Stimulated activated CD8-positive, alpha-beta memory T cell treated with anti-CD3 and anti-CD28 coated beads, Interleukin-7, amount 100 ng/mL, for 48 hours (primary cell): ENCODE data around the gene SPARCL1.

Experiments used
- DNase-seq, 2 donors: peaks; one replicate each; pipeline ENCODE4 v3.0.0-alpha.2; 2020; ENCODE audit warnings: low read depth in 1 of 2; ENCODE audit errors: extremely low read depth in 1 of 2

SPARCL1 gene

DNA sequence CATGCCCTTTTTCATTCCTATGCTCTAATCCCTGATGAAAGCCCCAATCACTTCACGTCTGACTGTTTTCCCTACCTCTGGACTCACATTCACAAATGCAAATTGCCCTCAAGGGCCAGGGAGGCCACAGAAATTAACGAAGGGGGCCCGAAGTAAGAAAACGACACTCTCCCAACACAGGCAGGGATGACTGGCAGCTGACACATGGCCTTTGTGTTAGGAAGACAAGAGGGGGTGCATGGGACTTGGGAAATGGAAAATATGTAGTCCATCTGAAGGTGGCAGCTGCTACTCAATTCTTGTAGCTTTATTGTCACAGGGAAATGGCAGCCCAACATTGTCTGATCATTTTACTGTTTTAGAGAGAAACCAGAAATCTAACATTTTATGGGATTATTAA lies 12.3 kb upstream of the SPARCL1 start:
- DNase-seq: no peak

DNA sequence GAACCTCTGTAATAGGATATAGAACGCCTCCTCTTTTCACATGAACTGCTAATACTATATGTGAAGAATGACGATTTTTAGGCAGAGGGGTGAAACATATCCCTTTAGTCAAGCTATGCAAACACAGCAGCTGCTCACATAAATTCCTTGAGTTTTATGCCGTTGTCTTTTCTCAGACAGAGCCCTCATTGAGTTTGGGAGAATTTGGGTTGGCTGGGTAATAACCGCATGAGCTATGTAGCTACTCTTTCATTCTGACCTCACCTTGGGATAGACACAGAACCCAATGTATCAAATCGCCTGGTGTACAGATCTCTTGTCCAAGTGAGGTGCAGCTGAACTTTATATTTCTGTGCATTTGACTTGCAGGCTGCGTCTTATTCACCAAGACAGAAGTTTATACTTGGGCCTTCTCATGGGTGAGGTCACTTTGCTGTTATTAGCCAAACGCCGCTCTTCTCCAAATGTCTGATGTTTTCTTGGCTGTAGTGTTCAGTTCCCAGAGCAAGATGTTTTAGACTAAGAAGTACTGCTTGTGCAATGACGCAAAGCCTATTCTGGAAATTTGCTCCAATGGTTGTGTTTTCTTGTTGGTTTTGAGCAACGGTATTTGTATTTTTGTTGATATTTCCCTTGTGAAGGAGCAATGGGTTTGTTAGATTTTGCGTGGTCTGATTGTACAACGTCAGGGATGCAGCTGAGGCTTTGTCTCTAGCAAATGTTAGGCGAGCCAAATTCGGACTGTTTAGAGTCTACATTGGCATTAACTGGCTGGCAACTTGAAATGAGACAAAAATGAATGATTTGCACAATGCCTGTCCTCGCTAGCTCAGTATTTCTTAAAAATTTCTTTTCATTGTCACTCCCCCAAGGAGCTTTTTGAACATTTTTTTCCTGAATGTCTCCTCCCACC lies 11.2 kb upstream of the SPARCL1 start:
- no peak for DNase-seq

GRCh38 chr4:87532907-87533306 lies 3.7 kb upstream of the SPARCL1 start:
- DNase-seq: no peak

DNA sequence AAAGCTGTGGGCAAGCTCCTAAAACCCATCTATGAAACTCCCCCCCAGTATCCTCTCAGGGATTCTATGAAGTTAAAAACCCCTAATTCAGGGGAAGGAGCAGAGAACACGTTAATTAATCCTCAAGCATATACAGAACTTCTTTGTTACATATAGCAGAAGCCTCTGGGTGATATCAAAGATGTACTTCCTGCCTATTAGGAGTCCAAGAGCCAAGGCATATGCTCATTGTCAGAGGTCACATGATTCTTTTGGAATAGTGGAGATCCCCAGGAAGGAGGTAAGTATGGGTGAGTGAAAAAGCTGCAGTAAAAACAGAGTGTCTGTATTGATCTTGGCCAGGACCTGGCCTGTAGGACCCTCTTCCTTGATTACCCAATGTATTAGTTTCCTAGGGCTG lies 2.9 kb upstream of the SPARCL1 start:
- DNase-seq: no peak

- no peak for DNase-seq
Observed at GRCh38 chr4:87531621-87532020, 2.4 kb upstream of the SPARCL1 start.

- no peak for DNase-seq
Observed at GRCh38 chr4:87530868-87531267, 1.7 kb upstream of the SPARCL1 start.

DNA sequence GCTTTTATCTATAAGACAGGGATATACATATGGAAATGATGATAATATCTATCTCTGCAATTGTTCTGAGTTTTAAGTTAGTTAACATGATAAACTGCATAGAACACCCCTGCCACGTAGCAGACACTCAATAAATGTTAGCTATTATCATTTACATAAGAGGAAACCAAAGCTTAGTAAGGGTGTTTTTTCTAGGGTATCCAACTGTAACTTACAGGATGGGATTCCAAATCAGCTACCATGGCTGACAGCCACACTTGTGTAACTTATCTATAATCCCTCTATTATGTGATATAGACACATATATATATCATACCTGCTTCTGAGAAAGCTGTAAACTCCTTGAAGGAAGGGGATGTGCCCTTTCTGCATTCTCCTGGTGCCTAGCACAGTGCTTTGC lies 1.1 kb upstream of the SPARCL1 start:
- no peak for DNase-seq

- no peak for DNase-seq
Observed at GRCh38 chr4:87527431-87528220, 1.6 kb downstream of the SPARCL1 start.

DNA sequence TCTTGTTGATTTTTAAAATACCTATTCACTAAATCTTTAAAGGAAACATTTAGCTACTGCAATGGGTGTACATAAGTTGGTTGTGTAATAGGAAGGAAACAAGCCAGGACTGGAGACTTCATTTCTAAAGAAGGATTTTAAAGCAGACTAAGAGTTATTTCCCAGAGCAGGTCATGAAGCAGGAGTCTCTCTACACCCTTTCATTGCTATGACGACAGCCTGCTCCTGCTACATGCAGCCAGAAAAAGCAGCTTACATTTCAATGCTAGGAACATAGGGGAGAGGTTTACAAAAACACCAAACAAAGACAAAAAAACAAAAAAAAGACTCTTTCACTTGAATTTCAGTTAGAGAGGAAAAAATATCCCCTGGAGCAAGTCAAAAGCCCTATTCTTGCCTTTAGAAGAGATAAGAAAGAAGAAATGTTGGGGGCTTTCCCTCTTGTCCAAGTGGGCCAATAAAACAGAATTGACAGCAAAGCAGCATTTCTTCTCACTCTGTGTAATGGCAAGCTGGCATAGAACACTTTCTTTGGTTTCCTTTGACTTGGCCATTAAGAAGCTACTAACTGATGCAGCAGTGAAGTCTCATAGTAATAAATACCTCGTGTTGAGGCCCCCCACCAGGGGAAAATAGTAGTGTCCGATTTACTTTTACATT lies 3.4 kb downstream of the SPARCL1 start:
- no peak for DNase-seq

DNA sequence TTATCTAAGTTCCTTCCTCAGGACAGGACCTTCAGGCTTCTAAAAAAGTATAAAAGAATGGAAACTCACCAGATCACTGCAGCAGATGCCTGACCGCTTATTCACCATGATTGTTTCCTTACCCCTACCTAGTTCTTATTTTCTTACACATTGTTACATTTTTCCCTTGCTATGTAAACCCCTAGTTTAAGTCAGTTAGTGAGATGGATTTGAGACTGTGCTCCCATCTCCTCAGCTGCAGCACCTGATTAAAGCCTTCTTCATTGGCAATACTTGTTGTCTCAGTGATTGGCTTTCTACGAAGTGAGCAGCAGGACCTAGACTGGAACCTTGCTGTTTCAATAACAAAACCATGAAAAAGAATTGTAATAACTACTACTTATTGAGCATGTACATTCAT lies 4.7 kb downstream of the SPARCL1 start:
- no peak for DNase-seq

DNA sequence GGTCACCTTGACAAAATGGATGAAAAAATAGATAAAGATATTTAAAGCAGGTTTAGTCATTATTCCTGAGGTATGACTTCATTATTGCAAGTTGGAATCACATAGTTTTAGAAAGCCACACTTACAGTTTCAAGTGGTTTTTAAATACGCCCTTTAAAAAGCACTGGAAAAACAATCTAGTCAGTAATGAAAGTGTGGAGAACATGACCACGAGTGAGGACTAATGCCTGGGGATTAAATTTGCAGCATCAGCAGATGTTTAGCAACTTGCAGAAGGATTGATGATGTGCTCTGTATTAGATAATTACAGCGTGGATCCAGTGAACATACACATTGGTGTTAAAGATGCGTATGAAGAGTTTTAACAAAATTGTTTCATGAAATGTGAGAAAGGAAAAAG lies 5.9 kb downstream of the SPARCL1 start:
- DNase-seq: no peak

DNA sequence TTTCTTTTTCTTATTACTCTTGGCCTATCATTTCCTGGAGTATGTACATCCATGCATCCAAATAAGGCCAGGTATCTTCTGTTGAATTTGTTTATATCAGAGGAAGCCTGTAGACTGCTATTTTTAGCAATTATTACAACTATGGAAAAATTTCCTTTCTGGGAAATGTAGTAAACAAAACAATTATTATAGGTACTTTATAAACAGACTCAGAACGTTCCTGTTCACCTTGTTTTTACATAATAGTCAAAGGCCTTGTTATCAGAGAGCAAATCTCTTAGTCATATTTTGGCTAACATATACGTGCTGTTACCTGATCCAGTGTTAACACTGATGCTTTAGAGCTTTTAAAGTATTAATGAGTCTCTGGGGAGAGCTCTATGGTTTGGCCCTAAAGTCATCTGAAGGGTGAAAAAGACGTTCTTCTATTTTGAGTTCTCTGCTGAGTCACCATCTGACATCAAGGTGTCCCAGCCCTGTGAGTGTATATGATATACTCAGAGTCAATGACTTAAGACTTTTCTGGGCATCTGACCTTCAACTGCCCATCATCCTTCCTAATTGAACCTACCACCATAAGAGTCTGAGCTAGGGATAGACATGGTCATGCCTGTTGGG lies 7.3 kb downstream of the SPARCL1 start:
- DNase-seq: no peak

DNA sequence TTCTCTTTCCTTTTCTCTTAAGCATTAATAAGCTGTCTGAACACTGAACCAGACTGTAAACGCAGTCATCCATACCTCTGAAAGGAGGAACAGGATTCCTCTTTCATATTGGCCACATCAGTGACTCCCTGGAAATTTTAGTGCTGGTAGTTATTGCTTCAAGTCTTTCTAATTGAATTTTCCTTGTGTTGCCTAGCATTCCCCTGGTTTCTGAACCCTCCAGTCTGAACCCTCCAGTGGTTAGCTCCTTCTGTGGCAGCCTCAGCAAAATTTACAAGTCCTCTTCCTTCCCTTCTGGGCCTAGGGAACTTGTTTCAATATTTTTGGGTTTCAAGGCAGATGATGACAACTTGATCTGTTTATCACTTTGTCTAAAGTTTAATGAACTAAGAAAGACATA lies 7.9 kb downstream of the SPARCL1 start:
- no peak for DNase-seq

- no peak for DNase-seq
Observed at GRCh38 chr4:87517621-87518020, 11.6 kb downstream of the SPARCL1 start.

GRCh38 chr4:87516683-87517082 lies 12.5 kb downstream of the SPARCL1 start:
- DNase-seq: no peak

GRCh38 chr4:87512400-87512799 lies 16.8 kb downstream of the SPARCL1 start:
- DNase-seq: no peak

DNA sequence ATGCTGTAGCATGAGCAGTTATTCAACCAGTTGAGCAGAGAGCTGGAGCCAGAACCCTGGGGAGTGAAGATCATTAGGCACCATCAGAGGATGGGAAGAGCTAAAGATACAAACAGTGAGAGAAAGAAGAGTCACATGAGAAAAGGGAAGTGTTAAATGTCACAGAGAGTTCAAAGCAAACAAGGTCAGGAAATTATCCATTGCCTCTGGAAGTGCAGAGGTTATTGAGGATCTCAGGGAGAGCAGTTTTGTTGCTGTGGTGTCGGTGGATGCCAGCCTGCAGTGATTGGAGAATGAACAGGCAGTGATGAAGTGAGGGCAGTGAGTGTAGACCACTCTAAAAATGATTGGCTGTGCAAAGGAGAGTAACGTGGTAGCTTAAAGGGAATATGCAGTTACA lies 17.7 kb downstream of the SPARCL1 start:
- no peak for DNase-seq

GRCh38 chr4:87510747-87511146 lies 18.4 kb downstream of the SPARCL1 start:
- DNase-seq: no peak

GRCh38 chr4:87506974-87507701 lies 22.0 kb downstream of the SPARCL1 start:
- DNase-seq: no peak

- DNase-seq: no peak
Observed at GRCh38 chr4:87505862-87506261, 23.3 kb downstream of the SPARCL1 start.
